ENCODE data around the gene UBE2G2.

GRCh38 chr21:44804762-44805161 is 3.1 kb upstream of the UBE2G2 start:
- TF ChIP-seq, protein P1, sequence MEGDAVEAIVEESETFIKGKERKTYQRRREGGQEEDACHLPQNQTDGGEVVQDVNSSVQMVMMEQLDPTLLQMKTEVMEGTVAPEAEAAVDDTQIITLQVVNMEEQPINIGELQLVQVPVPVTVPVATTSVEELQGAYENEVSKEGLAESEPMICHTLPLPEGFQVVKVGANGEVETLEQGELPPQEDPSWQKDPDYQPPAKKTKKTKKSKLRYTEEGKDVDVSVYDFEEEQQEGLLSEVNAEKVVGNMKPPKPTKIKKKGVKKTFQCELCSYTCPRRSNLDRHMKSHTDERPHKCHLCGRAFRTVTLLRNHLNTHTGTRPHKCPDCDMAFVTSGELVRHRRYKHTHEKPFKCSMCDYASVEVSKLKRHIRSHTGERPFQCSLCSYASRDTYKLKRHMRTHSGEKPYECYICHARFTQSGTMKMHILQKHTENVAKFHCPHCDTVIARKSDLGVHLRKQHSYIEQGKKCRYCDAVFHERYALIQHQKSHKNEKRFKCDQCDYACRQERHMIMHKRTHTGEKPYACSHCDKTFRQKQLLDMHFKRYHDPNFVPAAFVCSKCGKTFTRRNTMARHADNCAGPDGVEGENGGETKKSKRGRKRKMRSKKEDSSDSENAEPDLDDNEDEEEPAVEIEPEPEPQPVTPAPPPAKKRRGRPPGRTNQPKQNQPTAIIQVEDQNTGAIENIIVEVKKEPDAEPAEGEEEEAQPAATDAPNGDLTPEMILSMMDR (conservative IDR thresholded peaks at IDR 0.05 in 1 of 2, IDR thresholded peaks at IDR 0.05 in 1 of 2; ENCODE audit: low read depth in 1 of 2, low read length in 2 of 2) = no peak
- TF ChIP-seq EZH2 (IDR thresholded peaks at IDR 0.05; ENCODE audit: low read length, missing control alignments) = no peak

All from fibroblast of lung (primary cell).